Measurements from ENCODE around the gene ZNF516.

The ZNF516 gene

GRCh38 chr18:76441668-76442412 lies 53.2 kb downstream of the ZNF516 start:
- no peak for TF ChIP-seq CTCF (IDR thresholded peaks at IDR 0.05; ENCODE audit: control insufficient read depth, extremely low read depth, insufficient read depth)
- DNase-seq (ENCODE audit: low read depth): no peak
- no peak overlapping the region for H3K4me3 ChIP-seq (ENCODE audit: low read depth, low read length)

DNA sequence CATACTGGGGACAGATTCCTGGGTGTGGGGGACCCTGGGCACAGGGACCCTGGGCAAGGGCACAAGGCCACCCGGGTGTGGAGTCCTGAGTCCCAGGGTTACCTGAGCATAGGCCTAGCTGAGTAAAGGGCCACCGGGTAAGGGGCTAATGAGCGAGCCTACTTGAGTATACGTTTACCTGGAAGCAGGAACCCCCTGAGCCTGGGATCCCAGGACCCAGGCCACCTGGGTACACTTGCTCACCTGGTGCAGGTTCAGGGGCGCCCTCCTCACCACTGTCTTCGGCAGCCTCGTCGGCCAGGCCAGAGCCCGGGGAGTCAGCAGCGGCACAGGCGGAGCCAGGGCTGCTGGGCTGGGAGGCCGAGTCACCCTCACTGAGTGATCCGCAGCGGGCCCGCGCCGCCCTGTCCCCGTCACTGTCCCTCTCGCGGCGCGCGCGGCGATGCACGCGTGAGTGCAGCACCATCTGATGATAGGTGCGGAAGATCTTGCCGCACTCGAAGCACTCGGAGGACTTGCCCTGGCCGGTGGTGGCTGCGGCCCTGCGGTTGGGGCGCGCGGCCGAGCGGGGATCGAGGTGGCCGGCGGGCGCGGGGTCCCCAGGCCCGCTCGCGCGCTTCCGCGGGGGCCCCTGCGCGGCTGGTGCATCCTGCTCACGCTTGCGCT lies 53.9 kb downstream of the ZNF516 start:
- no peak for TF ChIP-seq CTCF (IDR thresholded peaks at IDR 0.05; ENCODE audit: control insufficient read depth, extremely low read depth, insufficient read depth)
- no peak for DNase-seq (ENCODE audit: low read depth)
- no peak overlapping the region for H3K4me3 ChIP-seq (ENCODE audit: low read depth, low read length)

DNA sequence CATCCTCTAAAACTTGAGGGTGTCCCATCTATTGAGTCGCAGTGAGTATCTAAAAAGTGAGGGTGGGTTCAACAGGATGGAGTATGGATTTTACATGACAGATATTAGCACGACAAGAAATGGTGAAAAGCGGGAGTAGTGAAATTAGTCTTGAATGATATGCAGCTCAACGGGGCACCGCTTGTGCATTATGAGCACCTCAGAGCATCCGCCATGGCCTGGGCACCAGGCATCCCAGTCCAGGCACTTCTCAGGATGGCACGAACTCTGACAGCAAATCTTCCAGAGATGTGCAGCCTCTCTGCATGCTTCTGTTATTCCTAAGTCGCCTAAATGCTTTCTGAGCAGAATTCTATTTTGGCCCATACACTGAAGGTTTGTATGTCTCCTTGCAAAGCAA lies 57.1 kb downstream of the ZNF516 start:
- TF ChIP-seq CTCF (IDR thresholded peaks at IDR 0.05; ENCODE audit: control insufficient read depth, extremely low read depth, insufficient read depth): no peak
- no peak for DNase-seq (ENCODE audit: low read depth)
- H3K4me3 ChIP-seq (ENCODE audit: low read depth, low read length): no peak overlapping the region

GRCh38 chr18:76437011-76437410 lies 58.0 kb downstream of the ZNF516 start:
- TF ChIP-seq CTCF (IDR thresholded peaks at IDR 0.05; ENCODE audit: control insufficient read depth, extremely low read depth, insufficient read depth): no peak
- no peak for DNase-seq (ENCODE audit: low read depth)
- no peak overlapping the region for H3K4me3 ChIP-seq (ENCODE audit: low read depth, low read length)

- TF ChIP-seq CTCF (IDR thresholded peaks at IDR 0.05; ENCODE audit: control insufficient read depth, extremely low read depth, insufficient read depth): no peak
- no peak overlapping the region for H3K4me3 ChIP-seq (ENCODE audit: low read depth, low read length)
- DNase-seq (ENCODE audit: low read depth): no peak
Observed at GRCh38 chr18:76436342-76436741, 58.7 kb downstream of the ZNF516 start.

DNA sequence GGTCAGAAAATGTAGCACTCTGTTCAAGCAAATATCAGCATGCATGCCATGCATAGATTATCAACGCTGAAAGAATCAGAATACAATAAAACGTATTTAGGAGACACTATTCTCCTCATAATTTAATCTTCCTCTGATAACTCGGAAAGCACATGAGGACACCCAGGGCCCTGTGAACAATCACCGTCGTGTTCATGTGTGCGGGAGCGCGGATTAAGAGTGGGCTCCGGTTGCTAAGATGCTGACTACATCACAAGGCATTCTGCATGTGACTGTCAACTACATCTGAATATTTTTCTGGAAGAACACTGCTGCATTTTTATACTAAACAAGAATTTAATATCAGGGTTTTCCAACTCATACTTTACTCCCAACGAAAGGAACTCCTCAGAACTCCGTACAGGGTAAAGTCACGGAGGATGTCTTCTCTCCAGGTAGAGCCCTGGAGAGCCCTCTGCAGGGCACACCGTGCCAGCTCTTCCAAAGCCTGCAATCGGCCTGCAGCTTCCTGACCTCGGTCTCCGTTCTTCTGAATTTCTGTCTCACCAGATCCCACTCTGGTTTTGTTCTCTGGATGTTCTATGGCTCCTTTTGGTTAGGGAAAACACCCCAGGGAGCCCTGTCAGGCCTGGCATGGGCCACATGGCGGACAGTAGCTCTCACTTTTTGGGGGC lies 59.6 kb downstream of the ZNF516 start:
- peak; percentile 47 for TF ChIP-seq CTCF (IDR thresholded peaks at IDR 0.05; ENCODE audit: control insufficient read depth, extremely low read depth, insufficient read depth)
- no peak for DNase-seq (ENCODE audit: low read depth)
- H3K4me3 ChIP-seq (ENCODE audit: low read depth, low read length): no peak overlapping the region
